ENCODE data around the gene DTWD1.
"Not testable (repeated sequence)": the region's sequence is repeated elsewhere in the genome, so short reads cannot be mapped to it uniquely, and the experiment has no call there.

The DTWD1 gene

GRCh38 chr15:49606594-49606993 lies 14.3 kb upstream of the DTWD1 start:
- no peaks in the 10 kb centered on the region for H3K4me1 ChIP-seq
- H3K4me3 ChIP-seq (ENCODE audit: low read depth, low read length), result no peak overlapping the region
- H3K36me3 ChIP-seq, result no peaks in the 10 kb centered on the region
- no peaks in the 10 kb centered on the region for H3K9me3 ChIP-seq
- TF ChIP-seq CTCF (IDR thresholded peaks at IDR 0.05; ENCODE audit: low read depth, low read length), result no peak
- H3K27me3 ChIP-seq, result 0 out of 2 replicates have a peak, but pooled peaks cover 3% of the 10 kb centered on the region
- no peak for DNase-seq

GRCh38 chr15:49610157-49610918 lies 10.5 kb upstream of the DTWD1 start:
- Histone ChIP-seq H3K9me3 (no peaks in the 10 kb centered on the region), H3K27me3 (no peaks in the 10 kb centered on the region), H3K4me1 (no peaks in the 10 kb centered on the region), H3K4me3 (ENCODE audit: low read depth, low read length) (no peak overlapping the region), H3K36me3 (no peaks in the 10 kb centered on the region)
- TF ChIP-seq CTCF (IDR thresholded peaks at IDR 0.05; ENCODE audit: low read depth, low read length), result no peak
- no peak for DNase-seq

- H3K27me3 ChIP-seq; H3K4me3 ChIP-seq (ENCODE audit: low read depth, low read length); DNase-seq; H3K9me3 ChIP-seq; H3K4me1 ChIP-seq; H3K36me3 ChIP-seq: not testable (repeated sequence)
These were observed 8.6 kb upstream of the DTWD1 start for GRCh38 chr15:49612240-49612639.

- H3K27me3 ChIP-seq, result no peaks in the 10 kb centered on the region
- H3K4me3 ChIP-seq (ENCODE audit: low read depth, low read length), result no peak overlapping the region
- no peak for TF ChIP-seq CTCF (IDR thresholded peaks at IDR 0.05; ENCODE audit: low read depth, low read length)
- no peak for DNase-seq
- H3K4me1 ChIP-seq, result no peaks in the 10 kb centered on the region
- no peaks in the 10 kb centered on the region for H3K36me3 ChIP-seq
- no peaks in the 10 kb centered on the region for H3K9me3 ChIP-seq
These were observed 1.6 kb upstream of the DTWD1 start for GRCh38 chr15:49619226-49619625.

- DNase-seq, result no peak
- no peaks in the 10 kb centered on the region for H3K27me3 ChIP-seq
- no peaks in the 10 kb centered on the region for H3K9me3 ChIP-seq
- H3K36me3 ChIP-seq, result peaks cover 2% of the 10 kb centered on the region; the same call in 1 of the 2 replicates
- no peaks in the 10 kb centered on the region for H3K4me1 ChIP-seq
- peak overlapping the region; percentile 91 for H3K4me3 ChIP-seq (ENCODE audit: low read depth, low read length)
- no peak for TF ChIP-seq CTCF (IDR thresholded peaks at IDR 0.05; ENCODE audit: low read depth, low read length)
These were observed 649 bp upstream of the DTWD1 start for GRCh38 chr15:49620199-49620598.

- no peak for TF ChIP-seq CTCF (IDR thresholded peaks at IDR 0.05; ENCODE audit: low read depth, low read length)
- no peak for DNase-seq
- Histone ChIP-seq H3K36me3 (peaks cover 11% of the 10 kb centered on the region; the same call in 1 of the 2 replicates), H3K4me1 (no peaks in the 10 kb centered on the region), H3K9me3 (no peaks in the 10 kb centered on the region), H3K27me3 (no peaks in the 10 kb centered on the region), H3K4me3 (ENCODE audit: low read depth, low read length) (peak overlapping the region; percentile 91)
These were observed 558 bp downstream of the DTWD1 start for GRCh38 chr15:49621401-49621811.

All from BE2C (cell line).